ENCODE results near the gene FGFBP2.
A peak's percentile ranks its signal among the peaks of the same experiment; 100 is the strongest.

FGFBP2 gene, protein sequence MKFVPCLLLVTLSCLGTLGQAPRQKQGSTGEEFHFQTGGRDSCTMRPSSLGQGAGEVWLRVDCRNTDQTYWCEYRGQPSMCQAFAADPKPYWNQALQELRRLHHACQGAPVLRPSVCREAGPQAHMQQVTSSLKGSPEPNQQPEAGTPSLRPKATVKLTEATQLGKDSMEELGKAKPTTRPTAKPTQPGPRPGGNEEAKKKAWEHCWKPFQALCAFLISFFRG

GRCh38 chr4:15963001-15963451, at the start of gene FGFBP2:
Gene FGFBP2 (minus strand): TSS chr4:15963175. CDS start chr4:15963129, 46 bp downstream.
- DNase-seq, result peak; percentile 36 to 50

DNA sequence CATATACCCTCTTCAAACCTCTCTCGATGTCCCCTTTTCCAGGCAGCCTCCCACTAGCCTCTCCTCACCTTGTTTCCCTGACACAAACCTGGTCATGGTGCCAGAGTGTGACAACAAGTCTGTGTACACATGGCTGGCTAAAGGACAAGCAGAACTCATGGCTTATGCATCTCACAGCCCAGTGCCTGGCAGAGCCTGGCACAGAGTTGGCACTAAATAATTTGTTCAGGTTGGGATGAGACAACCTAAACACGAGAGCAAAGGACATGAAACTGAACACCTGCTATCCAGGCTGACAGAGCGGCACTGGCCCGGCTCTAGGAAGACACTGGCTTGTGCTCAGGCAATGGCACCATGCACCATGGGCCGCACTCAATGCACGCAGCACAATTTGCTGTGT, 48.2 kb upstream of the FGFBP2 start:
- no peak for DNase-seq

DNA sequence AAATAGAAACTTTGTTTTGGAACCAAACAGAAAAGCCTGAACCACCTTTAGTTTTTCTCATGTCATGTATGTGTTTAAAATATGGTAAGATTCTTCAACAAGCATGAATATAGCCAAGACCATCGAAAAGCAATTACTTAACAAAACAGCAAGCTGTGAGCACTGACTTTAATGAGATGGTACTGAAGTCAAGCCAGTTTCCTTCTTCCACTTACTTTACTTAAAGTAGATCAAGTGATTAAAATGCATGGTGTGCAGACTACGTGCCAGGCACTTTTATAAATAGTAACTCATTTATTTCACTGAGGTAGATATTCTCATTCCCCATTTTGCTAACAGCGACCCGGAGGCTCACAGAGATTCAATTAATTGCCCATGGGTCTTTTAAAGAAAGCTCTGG, 46.2 kb upstream of the FGFBP2 start:
- DNase-seq, result no peak

GRCh38 chr4:16007471-16008095, 44.6 kb upstream of the FGFBP2 start:
- DNase-seq, result no peak

GRCh38 chr4:16006771-16007446, 43.9 kb upstream of the FGFBP2 start:
- no peak for DNase-seq

GRCh38 chr4:16005676-16006075, 42.7 kb upstream of the FGFBP2 start:
- no peak for DNase-seq

GRCh38 chr4:16001484-16001858, 38.5 kb upstream of the FGFBP2 start:
- DNase-seq, result peak; percentile 23 to 36

DNA sequence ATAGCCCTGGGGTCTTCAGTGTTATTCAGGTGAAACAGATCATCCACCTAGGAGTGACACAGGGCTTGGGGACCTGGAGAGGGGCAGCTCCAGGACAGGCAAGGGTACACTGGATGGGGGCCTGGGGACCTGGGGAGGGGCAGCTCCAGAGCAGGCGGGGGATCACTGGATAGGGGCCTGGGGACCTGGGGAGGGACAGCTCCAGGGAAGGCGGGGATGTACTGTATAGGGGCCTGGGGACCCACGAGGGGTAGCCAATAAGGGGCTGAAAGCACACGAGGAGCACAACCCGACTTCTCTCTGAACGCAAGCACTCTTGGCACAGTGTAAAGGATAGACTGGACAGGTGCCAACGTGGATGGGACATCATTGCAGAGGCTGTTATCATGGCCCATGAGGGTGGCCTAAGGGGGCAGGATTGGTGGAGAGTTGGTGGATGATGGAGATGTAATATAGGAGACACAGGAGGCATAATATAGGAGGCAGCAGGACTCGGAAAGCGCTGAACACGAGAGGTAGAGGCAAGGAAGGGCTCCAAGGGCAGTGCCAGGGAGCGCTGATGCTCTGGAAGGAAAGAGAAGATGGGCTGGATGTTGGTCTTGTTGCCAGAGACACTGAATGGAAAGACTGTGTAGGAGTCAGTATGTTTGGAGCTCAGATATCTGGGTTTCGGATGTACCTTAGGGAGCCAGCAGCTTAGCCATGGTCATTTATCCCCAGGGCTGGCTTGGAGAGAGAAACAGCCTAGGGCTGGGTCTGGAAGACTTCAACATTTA, 37.9 kb upstream of the FGFBP2 start:
- no peak for DNase-seq

- no peak for DNase-seq
These were observed 33.8 kb upstream of the FGFBP2 start for GRCh38 chr4:15996773-15997172.

GRCh38 chr4:15995826-15996225, 32.9 kb upstream of the FGFBP2 start:
- DNase-seq, result no peak

DNA sequence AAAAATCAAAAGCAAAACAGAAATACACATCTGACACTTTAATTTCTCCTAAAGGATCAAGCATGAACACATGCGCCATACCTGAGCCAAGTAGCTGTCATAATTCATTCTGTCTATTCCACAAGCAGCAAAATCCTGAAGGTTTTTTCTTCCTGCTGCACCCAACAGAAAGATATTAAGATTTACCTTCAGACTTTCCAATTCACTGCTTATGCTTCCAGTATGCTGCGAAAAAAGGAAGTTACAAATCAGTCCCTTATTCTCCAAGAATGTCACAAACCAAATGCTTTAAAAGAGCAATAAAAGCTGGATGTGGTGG, 29.2 kb upstream of the FGFBP2 start:
- DNase-seq, result no peak

DNA sequence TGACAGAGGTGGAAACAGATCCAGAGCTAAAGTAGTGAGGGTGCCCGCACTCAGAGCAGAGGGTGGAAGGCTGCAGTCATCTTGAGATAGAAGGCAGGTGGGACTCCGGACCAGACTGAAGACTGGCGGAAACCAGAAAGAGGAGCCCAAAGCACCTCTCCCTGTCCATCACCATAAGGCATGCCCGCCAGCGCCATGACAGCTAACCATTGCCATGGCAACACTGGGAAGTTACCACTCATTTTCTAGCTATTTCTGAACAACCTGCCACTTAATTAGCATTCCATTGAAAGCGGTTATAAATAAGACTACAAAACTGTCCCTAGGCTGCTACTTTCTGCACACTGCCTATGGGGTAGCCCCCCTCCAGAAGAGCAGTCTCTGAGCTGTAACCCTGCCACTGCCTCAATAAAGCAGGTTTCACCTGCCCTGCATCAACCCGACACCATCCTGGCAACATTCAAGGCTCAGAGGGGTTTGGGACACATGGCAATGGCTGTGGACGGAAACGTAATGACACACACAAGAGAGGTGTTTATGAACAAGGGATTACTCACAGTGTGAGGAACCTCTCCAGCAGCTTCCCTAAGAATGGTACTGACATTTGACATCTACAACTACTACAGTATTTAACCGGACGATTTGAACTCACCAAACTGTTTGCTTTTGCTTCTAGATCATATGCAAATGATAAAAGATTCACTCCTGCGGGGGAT, 27.8 kb upstream of the FGFBP2 start:
- no peak for DNase-seq

GRCh38 chr4:15989424-15989823, 26.4 kb upstream of the FGFBP2 start:
- no peak for DNase-seq

DNA sequence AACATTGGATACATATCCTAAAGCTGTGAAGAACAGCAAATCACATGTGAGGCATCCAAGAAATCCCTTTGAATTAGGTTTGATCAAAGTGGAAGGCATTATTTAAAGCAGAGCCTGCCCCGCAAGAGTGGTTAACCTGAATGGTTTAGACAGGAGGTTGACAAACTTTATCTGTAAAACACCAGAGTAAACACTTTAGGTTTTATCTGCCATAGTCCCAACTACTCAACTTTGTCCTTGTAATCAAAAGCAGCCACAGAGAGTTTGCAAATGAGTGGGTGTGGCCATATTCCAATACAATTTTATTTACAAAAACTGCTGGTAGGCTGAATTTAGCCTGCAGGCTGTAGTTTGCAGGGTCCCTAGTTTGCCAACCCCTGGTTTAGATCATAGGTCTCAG, 25.2 kb upstream of the FGFBP2 start:
- DNase-seq, result no peak

DNA sequence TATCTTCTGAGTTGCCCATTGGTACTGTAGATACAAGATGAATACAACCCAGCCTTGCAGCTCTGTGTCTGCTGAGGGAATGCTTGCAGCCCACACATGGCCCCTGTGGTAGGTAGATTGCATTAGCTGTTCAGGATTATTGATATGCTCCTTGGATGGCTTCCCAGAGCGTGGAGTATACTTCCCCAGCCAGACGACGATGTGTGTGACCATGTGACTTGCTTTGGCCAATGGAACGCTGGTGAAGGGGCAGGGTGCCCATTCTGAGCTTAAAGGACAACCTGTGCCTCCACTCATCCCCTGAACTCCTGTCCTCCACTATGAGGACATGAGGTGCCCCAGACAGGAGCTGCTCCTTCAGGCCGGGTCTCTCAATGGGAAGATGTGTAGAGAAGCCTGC, 23.9 kb upstream of the FGFBP2 start:
- no peak for DNase-seq

- no peak for DNase-seq
These were observed 20.6 kb upstream of the FGFBP2 start for GRCh38 chr4:15983610-15984009.

DNA sequence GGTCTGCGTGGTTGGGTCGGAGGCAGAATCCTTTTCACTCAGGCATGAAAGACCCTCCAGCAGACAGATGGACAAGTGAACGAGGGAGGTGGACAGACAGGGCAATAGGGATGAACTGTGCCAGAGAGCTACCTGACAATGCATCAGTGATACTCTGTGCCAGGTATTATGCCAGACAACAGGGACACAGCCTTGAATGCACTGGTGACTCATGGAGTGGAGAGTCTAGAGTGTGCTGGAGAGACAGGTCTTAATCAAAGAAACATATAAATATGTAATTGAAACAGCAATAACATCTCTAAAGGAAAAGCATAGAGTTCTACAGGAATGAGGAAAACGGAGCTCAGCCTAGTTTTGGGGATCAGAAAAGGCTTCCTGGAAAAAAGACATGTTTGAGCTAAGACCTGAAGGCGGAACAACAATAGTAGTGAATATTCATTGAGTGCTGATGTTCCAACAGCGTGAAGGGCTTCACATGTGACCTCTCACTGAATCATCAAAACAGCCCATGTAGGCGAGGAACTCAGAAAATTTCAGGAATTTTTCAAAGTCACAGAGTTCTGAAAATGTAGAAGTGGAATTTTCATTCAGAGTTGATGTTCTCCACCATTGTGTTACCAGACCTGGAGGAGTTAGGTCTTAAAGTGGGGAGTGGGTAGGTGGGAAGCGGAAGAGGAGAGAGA, 20.0 kb upstream of the FGFBP2 start:
- DNase-seq, result no peak

DNA sequence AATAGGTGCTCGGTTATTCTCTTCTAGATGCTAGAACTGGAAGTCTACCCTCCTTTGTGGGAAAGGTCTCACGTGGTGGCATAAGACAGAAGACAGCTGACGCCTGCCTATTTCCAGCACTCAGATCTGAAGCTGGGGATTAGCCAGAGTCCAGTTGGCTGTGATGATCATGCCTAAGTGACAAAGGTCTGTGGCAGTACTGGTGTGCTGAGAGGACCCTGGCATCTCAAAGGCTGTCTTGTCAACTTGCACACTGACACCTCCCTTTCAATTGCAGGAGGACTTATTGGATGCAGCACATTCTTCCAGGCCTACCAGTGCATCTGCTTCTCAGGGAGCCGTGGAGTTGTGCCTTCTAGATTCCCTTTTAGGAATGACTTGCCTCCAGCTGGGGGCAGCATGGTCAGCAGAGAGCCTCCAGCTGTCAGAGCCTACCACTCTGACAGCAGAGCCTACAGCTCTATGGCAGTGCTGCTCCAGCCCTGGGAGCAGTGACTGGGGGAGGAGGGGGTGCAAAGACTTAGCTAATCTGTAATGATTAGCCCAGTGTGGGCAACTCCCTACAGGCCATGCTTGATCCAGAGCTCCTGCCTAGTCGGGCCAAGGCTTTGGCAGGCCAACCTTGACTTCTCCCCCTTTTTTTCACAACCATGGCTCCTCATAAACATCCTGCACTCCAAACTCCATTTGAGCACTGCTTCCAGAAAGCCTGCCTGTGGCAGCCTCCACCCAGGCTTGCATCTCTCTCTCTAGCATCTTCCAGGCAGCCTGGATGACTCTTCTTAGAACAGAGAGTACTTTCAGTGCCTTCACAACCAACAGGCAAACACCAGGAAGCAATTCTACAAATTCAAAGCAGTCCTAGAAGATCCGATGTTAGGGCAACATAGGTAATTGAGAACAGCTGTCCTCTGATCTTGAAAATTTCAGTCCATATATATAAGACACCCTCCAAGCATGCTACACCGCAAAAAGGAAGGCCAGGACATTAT, 13.8 kb upstream of the FGFBP2 start:
- no peak for DNase-seq

GRCh38 chr4:15971068-15971801, 8.3 kb upstream of the FGFBP2 start:
- DNase-seq, result no peak

- no peak for DNase-seq
These were observed 5.8 kb upstream of the FGFBP2 start for GRCh38 chr4:15968551-15969300.

Measured in stimulated activated CD4-positive, alpha-beta T cell treated with anti-CD3 and anti-CD28 coated beads, Interleukin-2, amount 100 ng/mL, for 48 hours (primary cell).